H9 (cell line): ENCODE results near the gene PDCD6IP. TPM values are rescaled to one million over a fixed set of nuclear protein-coding genes. Genes with fewer than 3 reads are reported as not detected.
A peak's percentile ranks its signal among the peaks of the same experiment; 100 is the strongest.

ENCODE experiments used
- DNase-seq: peaks from one replicate; pipeline ENCODE4 v3.0.0-alpha.2; 2017
- H2AFZ ChIP-seq: one replicate; pipeline ENCODE4 v1.6.1; 2013; ENCODE audit warnings: mild to moderate bottlenecking, low read length, control low read depth, moderate library complexity
- H2AK5ac ChIP-seq: 2 replicates; pipeline ENCODE4 v1.6.1; 2013; ENCODE audit warnings: low read length, control low read depth, mixed read lengths; ENCODE audit not compliant: insufficient read length
- H2BK120ac ChIP-seq: one replicate; pipeline ENCODE4 v1.6.1; 2013; ENCODE audit warnings: low read depth, mild to moderate bottlenecking, low read length, control low read depth, inconsistent platforms; ENCODE audit not compliant: poor library complexity, severe bottlenecking
- H2BK12ac ChIP-seq: 2 replicates; pipeline ENCODE4 v1.6.1; 2013; ENCODE audit warnings: low read length, control low read depth, mixed read lengths, low read depth; ENCODE audit not compliant: insufficient read length
- H2BK15ac ChIP-seq: 2 replicates; pipeline ENCODE4 v1.6.1; 2013; ENCODE audit warnings: low read depth, low read length, control low read depth
- H2BK20ac ChIP-seq: one replicate; pipeline ENCODE4 v1.6.1; 2013; ENCODE audit warnings: low read depth, mild to moderate bottlenecking, low read length, control low read depth, inconsistent platforms; ENCODE audit not compliant: poor library complexity, severe bottlenecking
- H2BK5ac ChIP-seq: 2 replicates; pipeline ENCODE4 v1.6.1; 2013; ENCODE audit warnings: low read length, control low read depth, mixed read lengths; ENCODE audit not compliant: insufficient read length
- H3K14ac ChIP-seq: 2 replicates; pipeline ENCODE4 v1.6.1; 2013; ENCODE audit warnings: low read length, control low read depth; ENCODE audit not compliant: insufficient read depth
- H3K18ac ChIP-seq: 2 replicates; pipeline ENCODE4 v1.6.1; 2013; ENCODE audit warnings: low read depth, mild to moderate bottlenecking, mixed read lengths, low read length, control low read depth; ENCODE audit not compliant: insufficient read length
- H3K23ac ChIP-seq: 2 replicates; pipeline ENCODE4 v1.6.1; 2013; ENCODE audit warnings: low read length, control low read depth, mixed read lengths, low read depth; ENCODE audit not compliant: insufficient read length
- H3K23me2 ChIP-seq: 2 replicates; pipeline ENCODE4 v1.6.1; 2013; ENCODE audit warnings: low read depth, mild to moderate bottlenecking, mixed read lengths, low read length, control low read depth; ENCODE audit not compliant: insufficient read length, poor library complexity, severe bottlenecking
- H3K27ac ChIP-seq: 2 replicates; pipeline ENCODE4 v1.5.1; 2013; ENCODE audit warnings: low read length, control low read depth, mixed read lengths, low read depth; ENCODE audit not compliant: insufficient read length
- H3K27me3 ChIP-seq: 2 replicates; pipeline ENCODE4 v1.6.1; 2013; ENCODE audit warnings: low read length, control low read depth, inconsistent platforms; ENCODE audit not compliant: insufficient read depth
- H3K4ac ChIP-seq: 2 replicates; pipeline ENCODE4 v1.6.1; 2013; ENCODE audit warnings: low read depth, mild to moderate bottlenecking, control low read depth, inconsistent platforms, low read length, moderate library complexity
- H3K4me1 ChIP-seq: 2 replicates; pipeline ENCODE4 v1.6.1; 2013; ENCODE audit warnings: low read length, control low read depth, inconsistent platforms; ENCODE audit not compliant: insufficient read depth
- H3K4me2 ChIP-seq: 2 replicates; pipeline ENCODE4 v1.6.1; 2013; ENCODE audit warnings: low read length, control low read depth, mixed read lengths; ENCODE audit not compliant: insufficient read length, insufficient read depth
- H3K56ac ChIP-seq: 2 replicates; pipeline ENCODE4 v1.6.1; 2013; ENCODE audit warnings: low read depth, mild to moderate bottlenecking, mixed read lengths, low read length, control low read depth; ENCODE audit not compliant: insufficient read length
- H3K79me1 ChIP-seq: 2 replicates; pipeline ENCODE4 v1.6.1; 2013; ENCODE audit warnings: low read depth, mild to moderate bottlenecking, moderate library complexity, low read length, control low read depth, inconsistent platforms; ENCODE audit not compliant: insufficient read depth, poor library complexity, severe bottlenecking
- H3K79me2 ChIP-seq: 2 replicates; pipeline ENCODE4 v1.6.1; 2013; ENCODE audit warnings: low read length, control low read depth, inconsistent platforms; ENCODE audit not compliant: insufficient read depth
- H3K9ac ChIP-seq: 2 replicates; pipeline ENCODE4 v1.6.1; 2013; ENCODE audit warnings: low read length, control low read depth, mixed read lengths; ENCODE audit not compliant: insufficient read length; ENCODE audit errors: extremely low read depth
- H3K9me3 ChIP-seq: one replicate; pipeline ENCODE4 v1.6.1; 2013; ENCODE audit warnings: low read depth, low read length, inconsistent platforms; ENCODE audit not compliant: control insufficient read depth
- H3T11ph ChIP-seq: one replicate; pipeline ENCODE4 v1.6.1; 2013; ENCODE audit warnings: mild to moderate bottlenecking, low read length, control low read depth, inconsistent platforms
- H4K20me1 ChIP-seq: one replicate; pipeline ENCODE4 v1.6.1; 2013; ENCODE audit not compliant: control insufficient read depth, insufficient read length, insufficient read depth
- H4K5ac ChIP-seq: 2 replicates; pipeline ENCODE4 v1.6.1; 2013; ENCODE audit warnings: low read depth, mild to moderate bottlenecking, mixed read lengths, low read length, control low read depth; ENCODE audit not compliant: insufficient read length
- H4K8ac ChIP-seq: replicated peaks from 2 replicates; pipeline ENCODE4 v1.6.1; 2013; ENCODE audit warnings: low read length, control low read depth, mixed read lengths, low read depth; ENCODE audit not compliant: insufficient read length
- H4K91ac ChIP-seq: 2 replicates; pipeline ENCODE4 v1.6.1; 2013; ENCODE audit warnings: low read depth, mild to moderate bottlenecking, moderate library complexity, mixed read lengths, low read length, control low read depth; ENCODE audit not compliant: insufficient read length
- H3K27ac Mint-ChIP-seq, 3 experiments: 2 replicates in 2 of 3; 3 replicates in 1 of 3; pipeline ENCODE4 v1.8.0; 2020 to 2021; ENCODE audit warnings: mixed read lengths in 3 of 3, mild to moderate bottlenecking in 1 of 3, moderate library complexity in 1 of 3
- H3K27me3 Mint-ChIP-seq: 2 replicates; pipeline ENCODE4 v1.8.0; 2021; ENCODE audit warnings: low read depth, mild to moderate bottlenecking, moderate library complexity, mixed read lengths
- H3K36me3 Mint-ChIP-seq, 3 experiments: 2 replicates in 2 of 3; 3 replicates in 1 of 3; pipeline ENCODE4 v1.8.0; 2020 to 2021; ENCODE audit warnings: low read depth in 3 of 3, mixed read lengths in 3 of 3; ENCODE audit not compliant: insufficient read depth in 1 of 3
- H3K4me1 Mint-ChIP-seq, 2 experiments: 2 replicates each; pipeline ENCODE4 v1.8.0; 2020; ENCODE audit warnings: mixed read lengths in 2 of 2
- H3K4me3 Mint-ChIP-seq, 2 experiments: 2 replicates in 1 of 2; 3 replicates in 1 of 2; pipeline ENCODE4 v1.8.0; 2020 to 2021; ENCODE audit warnings: mild to moderate bottlenecking in 2 of 2, mixed read lengths in 2 of 2, moderate library complexity in 1 of 2
- H3K9me3 Mint-ChIP-seq, 2 experiments: 2 replicates in 1 of 2; 3 replicates in 1 of 2; pipeline ENCODE4 v1.8.0; 2020; ENCODE audit warnings: mild to moderate bottlenecking in 2 of 2, mixed read lengths in 2 of 2, moderate library complexity in 1 of 2
- CTCF ChIP-seq: fragments of 200-600 bp; sonication (generic); conservative IDR thresholded peaks from 3 replicates; pipeline ENCODE4 v1.8.0; 2021; ENCODE audit warnings: antibody characterized with exemption, mild to moderate bottlenecking
- WGBS: extraction: QIAGEN DNeasy Blood & Tissue Kit; methylation state at CpG from one replicate; pipeline ENCODE4 v1.1.7; 2013; ENCODE audit warnings: missing lambda C conversion rate, low lambda C conversion rate, mixed read lengths; ENCODE audit not compliant: insufficient read length; ENCODE audit errors: extremely low coverage; 5-methylcytosine and 5-hydroxymethylcytosine counted together
- total RNA-seq: library from RNA; stranded (reverse); gene quantifications from 2 replicates; pipeline ENCODE4 v1.2.1, GENCODE V29; 2021

PDCD6IP gene
- total RNA-seq, 1 experiment from 2014 or later = 109 TPM

GRCh38 chr3:33798113-33798417, 365 bp upstream of the PDCD6IP start:
- peak overlapping the region; percentile 95 to 96 for H3K4me3 Mint-ChIP-seq
- Histone ChIP-seq H3K9ac (peak overlapping the region; percentile 71), H3K14ac (no peak overlapping the region), H2BK12ac (no peak overlapping the region), H3K4me2 (peak overlapping the region; percentile 82), H3K23me2 (peaks cover 7% of the 10 kb centered on the region), H3K9me3 (no peaks in the 10 kb centered on the region), H3K56ac (no peak overlapping the region), H2AK5ac (no peak overlapping the region), H4K91ac (no peak overlapping the region), H4K8ac (no peak overlapping the region), H3K79me1 (no peaks in the 10 kb centered on the region), H3K27me3 (no peaks in the 10 kb centered on the region), H3T11ph (no peak overlapping the region), H2BK20ac (no peak overlapping the region), H3K27ac (no peak overlapping the region), H4K5ac (no peak overlapping the region), H2AFZ (peak overlapping the region; percentile 95), H2BK5ac (no peak overlapping the region), H3K79me2 (no peaks in the 10 kb centered on the region), H3K4ac (no peak overlapping the region), H4K20me1 (no peaks in the 10 kb centered on the region), H2BK120ac (no peak overlapping the region), H3K4me1 (no peaks in the 10 kb centered on the region), H3K18ac (no peak overlapping the region), H3K23ac (no peak overlapping the region), H2BK15ac (no peak overlapping the region)
- H3K27me3 Mint-ChIP-seq = peaks cover 2% of the 10 kb centered on the region; the same call in 1 of the 2 replicates
- peaks cover 29 to 31% of the 10 kb centered on the region in 2 experiments for H3K4me1 Mint-ChIP-seq
- DNase-seq = no peak
- peaks cover 4% of the 10 kb centered on the region in 2 experiments for H3K9me3 Mint-ChIP-seq
- peak overlapping the region; percentile 88 to 96 (median 92) for H3K27ac Mint-ChIP-seq
- no peak for TF ChIP-seq CTCF
- WGBS = no CpG with 5 or more reads among the region's 9 CpGs
- peaks cover 9 to 14% (median 13%) of the 10 kb centered on the region in 3 experiments for H3K36me3 Mint-ChIP-seq
